Measurements from ENCODE around the gene APMAP.

- TF ChIP-seq, protein P1, sequence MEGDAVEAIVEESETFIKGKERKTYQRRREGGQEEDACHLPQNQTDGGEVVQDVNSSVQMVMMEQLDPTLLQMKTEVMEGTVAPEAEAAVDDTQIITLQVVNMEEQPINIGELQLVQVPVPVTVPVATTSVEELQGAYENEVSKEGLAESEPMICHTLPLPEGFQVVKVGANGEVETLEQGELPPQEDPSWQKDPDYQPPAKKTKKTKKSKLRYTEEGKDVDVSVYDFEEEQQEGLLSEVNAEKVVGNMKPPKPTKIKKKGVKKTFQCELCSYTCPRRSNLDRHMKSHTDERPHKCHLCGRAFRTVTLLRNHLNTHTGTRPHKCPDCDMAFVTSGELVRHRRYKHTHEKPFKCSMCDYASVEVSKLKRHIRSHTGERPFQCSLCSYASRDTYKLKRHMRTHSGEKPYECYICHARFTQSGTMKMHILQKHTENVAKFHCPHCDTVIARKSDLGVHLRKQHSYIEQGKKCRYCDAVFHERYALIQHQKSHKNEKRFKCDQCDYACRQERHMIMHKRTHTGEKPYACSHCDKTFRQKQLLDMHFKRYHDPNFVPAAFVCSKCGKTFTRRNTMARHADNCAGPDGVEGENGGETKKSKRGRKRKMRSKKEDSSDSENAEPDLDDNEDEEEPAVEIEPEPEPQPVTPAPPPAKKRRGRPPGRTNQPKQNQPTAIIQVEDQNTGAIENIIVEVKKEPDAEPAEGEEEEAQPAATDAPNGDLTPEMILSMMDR (IDR thresholded peaks at IDR 0.05; ENCODE audit: poor library complexity) = no peak
- TF ChIP-seq EZH2 (IDR thresholded peaks at IDR 0.05; ENCODE audit: borderline replicate concordance) = no peak
- no peak for TF ChIP-seq EZH2phosphoT487 (IDR thresholded peaks at IDR 0.05; ENCODE audit: low read depth, severe bottlenecking, unreplicated experiment)
These were observed 1.6 kb upstream of the APMAP start for GRCh38 chr20:24994186-24994465.
